Gastroesophageal sphincter (tissue), 4 donors: Measurements from ENCODE around the gene NOD2. TPM values are rescaled to one million over a fixed set of nuclear protein-coding genes. Genes with fewer than 3 reads are reported as not detected.

Source experiments
- ATAC-seq: fragments of 150-250 bp; one replicate; pipeline ENCODE4 v1.9.1; 2016; ENCODE audit warnings: mild to moderate bottlenecking, moderate library complexity
- H3K27ac ChIP-seq, 4 donors: fragments of 200-600 bp; sonication (generic) in 3 of 4; 1 replicate in 3 of 4; 2 replicates in 1 of 4; pipeline ENCODE4 v1.5.1; 2016 to 2019
- H3K27me3 ChIP-seq: fragments of 200-600 bp; sonication (generic); one replicate; pipeline ENCODE4 v1.5.1; 2019
- H3K36me3 ChIP-seq, 2 donors: fragments of 200-600 bp; sonication (generic); one replicate each; pipeline ENCODE4 v1.5.1; 2019; ENCODE audit warnings: control low read depth in 1 of 2
- H3K4me1 ChIP-seq, 3 donors: fragments of 200-600 bp; sonication (generic); 1 replicate in 2 of 3; 2 replicates in 1 of 3; pipeline ENCODE4 v1.5.1; 2016 to 2019; ENCODE audit warnings: control low read depth in 2 of 3
- H3K4me3 ChIP-seq, 2 donors: fragments of 200-600 bp; sonication (generic); one replicate each; pipeline ENCODE4 v1.5.1; 2019; ENCODE audit warnings: mild to moderate bottlenecking in 1 of 2, moderate library complexity in 1 of 2
- H3K9me3 ChIP-seq, 3 donors: fragments of 200-600 bp; sonication (generic); one replicate each; pipeline ENCODE4 v1.5.1; 2017 to 2019; ENCODE audit warnings: control low read depth in 2 of 3
- EP300 ChIP-seq: sonication (generic); formaldehyde crosslinking; IDR thresholded peaks from one replicate; pipeline ENCODE4 v1.6.1; 2017; ENCODE audit warnings: antibody characterized with exemption, mild to moderate bottlenecking
- POLR2A ChIP-seq, 2 donors: fragments of 450-650 bp; IDR thresholded peaks; one replicate each; pipeline ENCODE4 v1.6.1; 2017; ENCODE audit warnings: antibody characterized with exemption in 2 of 2, mild to moderate bottlenecking in 2 of 2, moderate library complexity in 1 of 2
- POLR2AphosphoS5 ChIP-seq: sonication (generic); formaldehyde crosslinking; IDR thresholded peaks from one replicate; pipeline ENCODE4 v1.6.1; 2017; ENCODE audit warnings: antibody characterized with exemption
- WGBS, 2 donors: methylation state at CpG; one replicate each; pipeline ENCODE4 v1.1.5; 2018; ENCODE audit warnings: low coverage in 1 of 2; 5-methylcytosine and 5-hydroxymethylcytosine counted together
- total RNA-seq, 4 donors: library from RNA; depleted of rRNA; stranded (reverse); fragments of >200 nt; gene quantifications; one replicate each; pipeline ENCODE4 v1.1.0, GENCODE V29; 2016
- TF ChIP-seq, protein P1 (sequence below), 4 experiments: fragments of 200-600 bp in 2 of 4; fragments of 450-650 bp in 2 of 4; sonication (generic) in 1 of 4; IDR thresholded peaks; one replicate each; pipeline ENCODE4 v1.5.1; 2017 to 2019; ENCODE audit warnings: antibody characterized with exemption in 4 of 4, mild to moderate bottlenecking in 2 of 4, moderate library complexity in 2 of 4

The NOD2 gene
- total RNA-seq, 4 donors from 2014 or later = 0.82 to 5.9 (median 3.5) TPM

GRCh38 chr16:50666658-50667496 is 26.5 kb upstream of the NOD2 start:
- Histone ChIP-seq H3K9me3 (peaks cover 0 to 5% (median 0%) of the 10 kb centered on the region in 3 donors), H3K27me3 (no peaks in the 10 kb centered on the region), H3K4me3 (no peak overlapping the region), H3K27ac (no peak overlapping the region), H3K36me3 (peaks cover 0 to 5% of the 10 kb centered on the region in 2 donors), H3K4me1 (peaks cover 0 to 35% (median 5%) of the 10 kb centered on the region in 3 donors)
- TF ChIP-seq POLR2A (IDR thresholded peaks at IDR 0.05) (no peak), EP300 (no peak), POLR2AphosphoS5 (no peak)
- TF ChIP-seq, protein P1, sequence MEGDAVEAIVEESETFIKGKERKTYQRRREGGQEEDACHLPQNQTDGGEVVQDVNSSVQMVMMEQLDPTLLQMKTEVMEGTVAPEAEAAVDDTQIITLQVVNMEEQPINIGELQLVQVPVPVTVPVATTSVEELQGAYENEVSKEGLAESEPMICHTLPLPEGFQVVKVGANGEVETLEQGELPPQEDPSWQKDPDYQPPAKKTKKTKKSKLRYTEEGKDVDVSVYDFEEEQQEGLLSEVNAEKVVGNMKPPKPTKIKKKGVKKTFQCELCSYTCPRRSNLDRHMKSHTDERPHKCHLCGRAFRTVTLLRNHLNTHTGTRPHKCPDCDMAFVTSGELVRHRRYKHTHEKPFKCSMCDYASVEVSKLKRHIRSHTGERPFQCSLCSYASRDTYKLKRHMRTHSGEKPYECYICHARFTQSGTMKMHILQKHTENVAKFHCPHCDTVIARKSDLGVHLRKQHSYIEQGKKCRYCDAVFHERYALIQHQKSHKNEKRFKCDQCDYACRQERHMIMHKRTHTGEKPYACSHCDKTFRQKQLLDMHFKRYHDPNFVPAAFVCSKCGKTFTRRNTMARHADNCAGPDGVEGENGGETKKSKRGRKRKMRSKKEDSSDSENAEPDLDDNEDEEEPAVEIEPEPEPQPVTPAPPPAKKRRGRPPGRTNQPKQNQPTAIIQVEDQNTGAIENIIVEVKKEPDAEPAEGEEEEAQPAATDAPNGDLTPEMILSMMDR (IDR thresholded peaks at IDR 0.05) = no peak
- WGBS, 2 donors = 86 to 100% methylated on average over 1 to 5 of the region's 9 CpGs
- ATAC-seq = no peak

DNA sequence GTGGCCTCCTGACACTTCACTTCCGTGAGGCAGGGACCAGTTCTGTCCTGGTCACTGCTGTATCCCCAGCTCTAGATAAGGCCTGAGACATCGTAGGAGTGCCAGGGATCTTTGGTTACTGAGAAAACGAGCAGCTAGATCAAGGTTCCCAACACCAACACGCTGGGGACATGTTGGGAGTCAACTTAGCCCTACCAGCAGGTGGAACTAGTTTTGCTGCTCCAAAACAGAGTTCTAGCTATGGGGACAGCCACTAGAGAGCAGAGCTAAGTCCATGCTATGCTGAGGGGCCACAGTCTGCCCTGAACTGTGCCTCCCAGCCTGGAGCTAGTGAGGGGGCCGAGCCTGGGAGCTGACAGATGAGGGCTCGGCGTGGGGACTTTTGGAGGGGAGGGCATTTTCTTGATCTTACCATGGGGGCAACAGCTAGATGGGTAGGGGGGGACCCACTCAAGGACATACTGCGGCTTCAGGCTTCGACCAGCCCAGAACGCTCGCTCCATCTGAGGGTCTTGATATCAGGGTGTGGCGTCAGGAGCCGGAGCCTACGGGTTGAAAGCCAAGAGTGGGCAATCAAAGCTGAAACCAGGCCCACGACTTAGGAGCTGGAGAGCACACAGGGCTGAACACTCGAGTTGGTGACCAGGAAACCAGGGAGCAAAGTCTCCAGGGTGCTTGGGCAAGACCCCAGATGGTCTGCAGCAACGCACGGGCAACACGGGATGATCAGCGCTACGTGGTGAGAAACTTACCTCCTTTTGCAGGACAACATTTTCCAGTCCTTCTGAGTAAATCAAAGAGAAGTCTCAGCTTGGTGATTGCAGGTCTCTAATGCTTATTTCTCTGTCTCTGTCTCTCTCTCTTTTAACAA is 25.7 kb upstream of the NOD2 start:
- H3K4me3 ChIP-seq = no peak overlapping the region
- H3K27ac ChIP-seq = peak overlapping the region in 3 of 4 donors; percentile 21 to 60 (median 56)
- whole genome bisulfite sequencing, 2 donors = 80 to 88% methylated on average over 1 to 8 of the region's 21 CpGs
- TF ChIP-seq POLR2AphosphoS5 = no peak
- TF ChIP-seq EP300 = no peak
- H3K9me3 ChIP-seq = peaks cover 0 to 14% (median 0%) of the 10 kb centered on the region in 3 donors
- H3K36me3 ChIP-seq = peaks cover 0 to 9% of the 10 kb centered on the region in 2 donors
- peaks cover 0 to 35% (median 5%) of the 10 kb centered on the region in 3 donors for H3K4me1 ChIP-seq
- ATAC-seq = no peak
- H3K27me3 ChIP-seq = no peaks in the 10 kb centered on the region

DNA sequence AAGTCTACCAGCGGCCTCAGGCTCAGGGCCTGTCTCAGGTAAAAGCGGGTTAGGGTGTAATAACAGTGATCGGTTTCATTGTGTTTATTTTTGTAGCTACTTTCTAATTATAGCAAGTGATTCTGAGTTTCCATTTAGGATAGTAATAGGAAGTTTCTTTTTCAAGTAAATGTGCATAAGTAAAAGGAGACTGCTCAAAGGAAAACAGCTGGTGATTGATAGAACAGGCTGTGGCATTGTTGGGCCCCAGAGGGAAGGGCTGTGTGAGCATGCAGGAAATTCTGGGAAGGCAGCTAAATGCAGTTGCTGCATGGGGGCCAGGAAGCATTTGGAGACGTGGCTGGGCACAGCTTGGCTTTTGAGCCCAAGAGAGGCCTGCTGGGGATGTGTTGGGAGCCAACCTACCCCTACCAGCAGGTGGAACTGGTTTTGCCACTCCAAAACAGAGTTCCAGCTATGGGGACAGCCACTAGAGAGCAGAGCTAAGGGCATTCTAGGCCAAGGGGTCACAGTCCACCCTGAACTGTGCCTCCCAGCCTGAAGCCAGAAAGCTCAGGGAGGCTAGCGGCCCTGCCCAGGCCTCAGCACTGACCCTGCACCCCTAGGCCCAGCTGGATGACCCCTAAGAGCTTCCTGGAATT is 24.9 kb upstream of the NOD2 start:
- Histone ChIP-seq H3K27me3 (peaks cover 2% of the 10 kb centered on the region), H3K4me3 (no peak overlapping the region), H3K27ac (peak overlapping the region in 3 of 4 donors; percentile 22 to 60 (median 56)), H3K36me3 (peaks cover 0 to 13% of the 10 kb centered on the region in 2 donors), H3K9me3 (peaks cover 0 to 21% (median 0%) of the 10 kb centered on the region in 3 donors), H3K4me1 (peaks cover 0 to 35% (median 5%) of the 10 kb centered on the region in 3 donors)
- WGBS, 2 donors = 33 to 38% methylated on average over 2 to 3 of the region's 5 CpGs
- TF ChIP-seq POLR2A (IDR thresholded peaks at IDR 0.05) (no peak), POLR2AphosphoS5 (no peak), EP300 (no peak)
- TF ChIP-seq, protein P1 (IDR thresholded peaks at IDR 0.05) = no peak
- no peak for ATAC-seq

- 86% methylated on average over 1 of the region's 4 CpGs; no CpG with 5 or more reads in 1 of the 2 donors for WGBS, 2 donors
- Histone ChIP-seq H3K4me3 (no peak overlapping the region), H3K4me1 (peaks cover 0 to 32% (median 5%) of the 10 kb centered on the region in 3 donors), H3K9me3 (peaks cover 0 to 27% (median 0%) of the 10 kb centered on the region in 3 donors), H3K36me3 (peaks cover 0 to 22% of the 10 kb centered on the region in 2 donors), H3K27ac (no peak overlapping the region), H3K27me3 (peaks cover 7% of the 10 kb centered on the region)
- no peak for TF ChIP-seq EP300
- no peak for ATAC-seq
These were observed 23.7 kb upstream of the NOD2 start for GRCh38 chr16:50669741-50670140.

DNA sequence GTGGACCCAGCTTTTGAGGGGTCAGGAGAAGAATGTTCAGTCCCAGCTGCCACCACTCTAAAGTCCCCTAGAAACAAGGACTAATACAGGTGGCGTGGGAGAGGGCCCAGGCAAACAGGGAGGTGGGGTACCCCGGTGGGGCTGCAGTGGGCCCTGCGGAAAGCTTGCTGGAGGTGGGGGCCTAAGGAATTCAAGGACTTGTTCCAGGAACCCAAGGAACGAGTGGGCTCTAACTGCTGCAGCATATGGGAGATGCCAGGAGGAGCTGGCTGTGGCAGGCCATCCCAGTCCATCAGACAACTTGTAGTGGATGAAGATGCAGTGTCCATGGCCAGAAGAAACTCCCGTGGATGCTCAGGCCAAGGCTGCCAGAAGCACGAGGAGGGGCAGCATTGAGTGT is 22.9 kb upstream of the NOD2 start:
- Histone ChIP-seq H3K27ac (no peak overlapping the region), H3K4me1 (peaks cover 0 to 25% (median 5%) of the 10 kb centered on the region in 3 donors), H3K36me3 (peaks cover 0 to 22% of the 10 kb centered on the region in 2 donors), H3K9me3 (peaks cover 0 to 27% (median 0%) of the 10 kb centered on the region in 3 donors), H3K27me3 (peaks cover 7% of the 10 kb centered on the region), H3K4me3 (no peak overlapping the region)
- 60 to 100% methylated on average over 1 of the region's 6 CpGs for WGBS, 2 donors
- ATAC-seq = no peak
- TF ChIP-seq POLR2A (IDR thresholded peaks at IDR 0.05) (no peak), EP300 (no peak), POLR2AphosphoS5 (no peak)
- TF ChIP-seq, protein P1 (IDR thresholded peaks at IDR 0.05) = no peak
